Measurements from ENCODE around the gene ZNF267. TPM values are rescaled to one million over a fixed set of nuclear protein-coding genes. Genes with fewer than 3 reads are reported as not detected.

ZNF267 gene
- total and polyA plus RNA-seq, 2 donors (not counting 3 experiments of a cell fraction or from before 2014, with no cell fraction given), result 5.2 to 19.1 TPM

DNA sequence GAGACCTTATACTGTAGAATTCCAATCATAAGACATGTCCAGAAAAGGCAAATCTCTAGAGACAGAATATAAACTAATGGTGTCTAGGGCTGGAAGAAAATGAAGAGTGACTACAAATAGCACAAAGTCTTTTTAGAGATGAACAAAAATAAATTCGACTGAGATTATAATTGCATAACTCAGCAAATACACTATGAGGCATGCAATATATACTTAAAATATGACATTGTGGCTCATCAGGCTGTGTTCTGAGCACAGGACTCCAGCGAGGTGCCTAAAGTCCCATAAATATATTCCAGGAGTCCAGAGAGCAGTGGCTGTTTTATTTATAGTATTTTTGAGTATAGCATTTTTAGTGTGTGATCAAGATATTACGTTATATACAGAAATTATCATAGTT is 13.1 kb upstream of the ZNF267 start:
- Histone ChIP-seq H3K27me3 (ENCODE audit: control insufficient read depth in 2 of 2, insufficient read depth in 2 of 2, low read length in 2 of 2) (peaks cover 12 to 19% of the 10 kb centered on the region in 2 experiments), H3K9ac (replicated peaks; ENCODE audit: extremely low read depth, insufficient read depth, low read length) (no peak overlapping the region), H3K9me1 (replicated peaks; ENCODE audit: control insufficient read depth, extremely low read depth, insufficient read depth, low read length) (no peaks in the 10 kb centered on the region), H2AFZ (ENCODE audit: low read depth, low read length) (no peak overlapping the region), H3K4me1 (ENCODE audit: control insufficient read depth, extremely low read depth, insufficient read depth, low read length) (no peaks in the 10 kb centered on the region), H3K9me3 (replicated peaks; ENCODE audit: control insufficient read depth, insufficient read depth, low read length) (no peaks in the 10 kb centered on the region), H3K79me2 (ENCODE audit: control insufficient read depth, insufficient read depth, low read length) (no peaks in the 10 kb centered on the region), H3K4me2 (ENCODE audit: insufficient read depth, low read length) (no peak overlapping the region), H3K4me3 (replicated peaks in 1 of 3; ENCODE audit: insufficient read depth in 1 of 3, low read depth in 1 of 3, low read length in 3 of 3) (no peak overlapping the region), H3K27ac (ENCODE audit: insufficient read depth, low read depth, low read length) (no peak overlapping the region), H4K20me1 (replicated peaks; ENCODE audit: control insufficient read depth, extremely low read depth, insufficient read depth, low read length) (no peaks in the 10 kb centered on the region), H3K36me3 (ENCODE audit: control insufficient read depth in 2 of 2, extremely low read depth in 1 of 2, insufficient read depth in 2 of 2, low read length in 2 of 2) (no peaks in the 10 kb centered on the region)
- FAIRE-seq, result no peak
- ChIA-PET POLR2A (no interaction called here), CTCF (interaction anchor here (1.2 to 5.2 kb wide), 3 partner anchors 9 to 13 kb away, joined by 3 to 33 read pairs (median 4); partner anchors contain the start of gene ZNF267)
- no peak for DNase-seq (ENCODE audit: low read depth, low spot score)
- TF ChIP-seq JUN (IDR thresholded peaks at IDR 0.05; ENCODE audit: borderline replicate concordance, insufficient read depth, insufficient read length, low read depth), result no peak
- TF ChIP-seq, protein P1, sequence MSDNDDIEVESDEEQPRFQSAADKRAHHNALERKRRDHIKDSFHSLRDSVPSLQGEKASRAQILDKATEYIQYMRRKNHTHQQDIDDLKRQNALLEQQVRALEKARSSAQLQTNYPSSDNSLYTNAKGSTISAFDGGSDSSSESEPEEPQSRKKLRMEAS (IDR thresholded peaks at IDR 0.05; ENCODE audit: insufficient read depth, insufficient read length), result no peak
- TF ChIP-seq EZH2 (IDR thresholded peaks at IDR 0.05; ENCODE audit: borderline replicate concordance, low read depth, low read length, severe bottlenecking), result no peak
- TF ChIP-seq MYC (IDR thresholded peaks at IDR 0.05; ENCODE audit: low read depth, low read length), result no peak
- TF ChIP-seq POLR2AphosphoS5 (IDR thresholded peaks at IDR 0.05; ENCODE audit: insufficient read depth, low read depth, low read length), result no peak
- TF ChIP-seq GATA2 (IDR thresholded peaks at IDR 0.05; ENCODE audit: insufficient read depth, insufficient read length, low read depth, low read length), result no peak
- TF ChIP-seq FOS (IDR thresholded peaks at IDR 0.05; ENCODE audit: borderline replicate concordance, insufficient read depth, low read length), result no peak
- no peak for TF ChIP-seq POLR2A (IDR thresholded peaks at IDR 0.05; ENCODE audit: low read depth, low read length)
- TF ChIP-seq, protein P2, sequence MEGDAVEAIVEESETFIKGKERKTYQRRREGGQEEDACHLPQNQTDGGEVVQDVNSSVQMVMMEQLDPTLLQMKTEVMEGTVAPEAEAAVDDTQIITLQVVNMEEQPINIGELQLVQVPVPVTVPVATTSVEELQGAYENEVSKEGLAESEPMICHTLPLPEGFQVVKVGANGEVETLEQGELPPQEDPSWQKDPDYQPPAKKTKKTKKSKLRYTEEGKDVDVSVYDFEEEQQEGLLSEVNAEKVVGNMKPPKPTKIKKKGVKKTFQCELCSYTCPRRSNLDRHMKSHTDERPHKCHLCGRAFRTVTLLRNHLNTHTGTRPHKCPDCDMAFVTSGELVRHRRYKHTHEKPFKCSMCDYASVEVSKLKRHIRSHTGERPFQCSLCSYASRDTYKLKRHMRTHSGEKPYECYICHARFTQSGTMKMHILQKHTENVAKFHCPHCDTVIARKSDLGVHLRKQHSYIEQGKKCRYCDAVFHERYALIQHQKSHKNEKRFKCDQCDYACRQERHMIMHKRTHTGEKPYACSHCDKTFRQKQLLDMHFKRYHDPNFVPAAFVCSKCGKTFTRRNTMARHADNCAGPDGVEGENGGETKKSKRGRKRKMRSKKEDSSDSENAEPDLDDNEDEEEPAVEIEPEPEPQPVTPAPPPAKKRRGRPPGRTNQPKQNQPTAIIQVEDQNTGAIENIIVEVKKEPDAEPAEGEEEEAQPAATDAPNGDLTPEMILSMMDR (IDR thresholded peaks at IDR 0.05; ENCODE audit: extremely low read depth in 1 of 2, insufficient read depth in 1 of 2, low read depth in 1 of 2, low read length in 2 of 2), result no peak
- intact Hi-C loops (cut with micrococcal nuclease) (loop anchor here (10.0 kb wide), 2 partner anchors 356 to 786 kb away; partner anchors contain the start of genes RUSF1, ZNF646 and ZNF668), dilution Hi-C loops (cut with MboI; ENCODE audit: extremely low pct_ligation_motif_present, low sequenced_read_pairs) (no loop called here)
- BruUV-seq (replicated peaks), result no TSS peak
